ENCODE measurements around the gene CLCF1. TPM values are rescaled to one million over a fixed set of nuclear protein-coding genes. Genes with fewer than 3 reads are reported as not detected.

Gene CLCF1
- total and polyA plus RNA-seq, 5 donors from 2014 or later = 0.10 to 3.0 (median 0.42) TPM

- DNase-seq (no peak), ATAC-seq (ENCODE audit: low read depth in 2 of 2) (no peak)
- H3K4me1 Mint-ChIP-seq = peaks cover 0 to 17% (median 6%) of the 10 kb centered on the region in 4 donors
- peak overlapping the region in 1 of 3 donors; percentile 38 for H3K27ac Mint-ChIP-seq
- Histone ChIP-seq H3K27me3 (ENCODE audit: control insufficient read depth, insufficient read depth, low read length) (no peaks in the 10 kb centered on the region), H3K4me3 (ENCODE audit: low read depth, low read length) (no peak overlapping the region), H3K36me3 (ENCODE audit: control insufficient read depth, insufficient read depth, low read length) (no peaks in the 10 kb centered on the region), H3K4me1 (ENCODE audit: control insufficient read depth, insufficient read depth, low read length, poor library complexity, severe bottlenecking) (peaks cover 10% of the 10 kb centered on the region), H3K9me3 (ENCODE audit: control insufficient read depth in 2 of 2, low read length in 2 of 2) (no peaks in the 10 kb centered on the region), H3K27ac (ENCODE audit: insufficient read depth, low read length, poor library complexity, severe bottlenecking) (no peak overlapping the region)
- peaks cover 30% of the 10 kb centered on the region for H3K27me3 Mint-ChIP-seq
- H3K36me3 Mint-ChIP-seq = no peaks in the 10 kb centered on the region
- peaks cover 0 to 2% (median 0%) of the 10 kb centered on the region in 7 donors for H3K9me3 Mint-ChIP-seq
- no peak overlapping the region for H3K4me3 Mint-ChIP-seq
These were observed 6.0 kb upstream of the CLCF1 start for GRCh38 chr11:67379061-67380058.

- H3K9me3 Mint-ChIP-seq = peaks cover 0 to 2% (median 0%) of the 10 kb centered on the region in 7 donors
- H3K27ac Mint-ChIP-seq = no peak overlapping the region
- H3K4me1 Mint-ChIP-seq = peaks cover 0 to 22% (median 12%) of the 10 kb centered on the region in 4 donors
- no peaks in the 10 kb centered on the region for H3K27me3 ChIP-seq (ENCODE audit: control insufficient read depth, insufficient read depth, low read length)
- H3K9me3 ChIP-seq (ENCODE audit: control insufficient read depth in 2 of 2, low read length in 2 of 2) = no peaks in the 10 kb centered on the region
- H3K4me1 ChIP-seq (ENCODE audit: control insufficient read depth, insufficient read depth, low read length, poor library complexity, severe bottlenecking) = peaks cover 18% of the 10 kb centered on the region
- H3K36me3 Mint-ChIP-seq = no peaks in the 10 kb centered on the region
- ATAC-seq (ENCODE audit: low read depth in 2 of 2) = no peak
- no peak overlapping the region for H3K4me3 ChIP-seq (ENCODE audit: low read depth, low read length)
- DNase-seq = no peak
- no peak overlapping the region for H3K4me3 Mint-ChIP-seq
- no peak overlapping the region for H3K27ac ChIP-seq (ENCODE audit: insufficient read depth, low read length, poor library complexity, severe bottlenecking)
- no peaks in the 10 kb centered on the region for H3K36me3 ChIP-seq (ENCODE audit: control insufficient read depth, insufficient read depth, low read length)
- peaks cover 35% of the 10 kb centered on the region for H3K27me3 Mint-ChIP-seq
These were observed 5.1 kb upstream of the CLCF1 start for GRCh38 chr11:67378544-67378943.

GRCh38 chr11:67376873-67377808 lies 3.7 kb upstream of the CLCF1 start:
- no peak for ATAC-seq (ENCODE audit: low read depth in 2 of 2)
- DNase-seq = no peak
- H3K36me3 ChIP-seq (ENCODE audit: control insufficient read depth, insufficient read depth, low read length) = no peaks in the 10 kb centered on the region
- peaks cover 24% of the 10 kb centered on the region for H3K4me1 ChIP-seq (ENCODE audit: control insufficient read depth, insufficient read depth, low read length, poor library complexity, severe bottlenecking)
- Mint-ChIP-seq H3K4me3 (peak overlapping the region in 1 of 4 donors; percentile 44), H3K27ac (peak overlapping the region in 2 of 3 donors; percentile 32 to 88), H3K36me3 (no peaks in the 10 kb centered on the region), H3K9me3 (peaks cover 0 to 3% (median 0%) of the 10 kb centered on the region in 7 donors), H3K27me3 (peaks cover 32% of the 10 kb centered on the region), H3K4me1 (peaks cover 0 to 16% (median 10%) of the 10 kb centered on the region in 4 donors)
- H3K4me3 ChIP-seq (ENCODE audit: low read depth, low read length) = no peak overlapping the region
- no peaks in the 10 kb centered on the region for H3K27me3 ChIP-seq (ENCODE audit: control insufficient read depth, insufficient read depth, low read length)
- no peaks in the 10 kb centered on the region for H3K9me3 ChIP-seq (ENCODE audit: control insufficient read depth in 2 of 2, low read length in 2 of 2)
- no peak overlapping the region for H3K27ac ChIP-seq (ENCODE audit: insufficient read depth, low read length, poor library complexity, severe bottlenecking)

- DNase-seq (no peak), ATAC-seq (ENCODE audit: low read depth in 2 of 2) (no peak)
- Mint-ChIP-seq H3K27me3 (peaks cover 38% of the 10 kb centered on the region), H3K36me3 (no peaks in the 10 kb centered on the region), H3K27ac (peak overlapping the region in 2 of 3 donors; percentile 69 to 88), H3K9me3 (peaks cover 0 to 3% (median 0%) of the 10 kb centered on the region in 7 donors), H3K4me3 (peak overlapping the region in 2 of 4 donors; percentile 33 to 44), H3K4me1 (peaks cover 0 to 24% (median 15%) of the 10 kb centered on the region in 4 donors)
- Histone ChIP-seq H3K4me3 (ENCODE audit: low read depth, low read length) (no peak overlapping the region), H3K27me3 (ENCODE audit: control insufficient read depth, insufficient read depth, low read length) (no peaks in the 10 kb centered on the region), H3K4me1 (ENCODE audit: control insufficient read depth, insufficient read depth, low read length, poor library complexity, severe bottlenecking) (peaks cover 33% of the 10 kb centered on the region), H3K27ac (ENCODE audit: insufficient read depth, low read length, poor library complexity, severe bottlenecking) (no peak overlapping the region), H3K36me3 (ENCODE audit: control insufficient read depth, insufficient read depth, low read length) (no peaks in the 10 kb centered on the region), H3K9me3 (ENCODE audit: control insufficient read depth in 2 of 2, low read length in 2 of 2) (no peaks in the 10 kb centered on the region)
These were observed 2.8 kb upstream of the CLCF1 start for GRCh38 chr11:67376063-67376820.

- DNase-seq = no peak
- Histone ChIP-seq H3K27me3 (ENCODE audit: control insufficient read depth, insufficient read depth, low read length) (no peaks in the 10 kb centered on the region), H3K4me3 (ENCODE audit: low read depth, low read length) (no peak overlapping the region), H3K9me3 (ENCODE audit: control insufficient read depth in 2 of 2, low read length in 2 of 2) (no peaks in the 10 kb centered on the region), H3K4me1 (ENCODE audit: control insufficient read depth, insufficient read depth, low read length, poor library complexity, severe bottlenecking) (peaks cover 38% of the 10 kb centered on the region), H3K27ac (ENCODE audit: insufficient read depth, low read length, poor library complexity, severe bottlenecking) (no peak overlapping the region), H3K36me3 (ENCODE audit: control insufficient read depth, insufficient read depth, low read length) (no peaks in the 10 kb centered on the region)
- peak overlapping the region in 3 of 4 donors; percentile 32 to 38 (median 33) for H3K4me3 Mint-ChIP-seq
- no peak overlapping the region for H3K27ac Mint-ChIP-seq
- peaks cover 46% of the 10 kb centered on the region for H3K27me3 Mint-ChIP-seq
- no peak for ATAC-seq (ENCODE audit: low read depth in 2 of 2)
- H3K36me3 Mint-ChIP-seq = no peaks in the 10 kb centered on the region
- peaks cover 0 to 3% (median 0%) of the 10 kb centered on the region in 7 donors for H3K9me3 Mint-ChIP-seq
- H3K4me1 Mint-ChIP-seq = peaks cover 0 to 28% (median 18%) of the 10 kb centered on the region in 4 donors
These were observed 2.1 kb upstream of the CLCF1 start for GRCh38 chr11:67375320-67376055.

GRCh38 chr11:67374571-67375281 lies 1.3 kb upstream of the CLCF1 start:
- no peak overlapping the region for H3K27ac ChIP-seq (ENCODE audit: insufficient read depth, low read length, poor library complexity, severe bottlenecking)
- H3K36me3 ChIP-seq (ENCODE audit: control insufficient read depth, insufficient read depth, low read length) = no peaks in the 10 kb centered on the region
- Mint-ChIP-seq H3K27ac (peak overlapping the region in 2 of 3 donors; percentile 79 to 84), H3K27me3 (peaks cover 48% of the 10 kb centered on the region), H3K9me3 (peaks cover 0 to 3% (median 0%) of the 10 kb centered on the region in 7 donors), H3K4me3 (peak overlapping the region; percentile 47 to 97 (median 86)), H3K36me3 (no peaks in the 10 kb centered on the region), H3K4me1 (peaks cover 0 to 33% (median 18%) of the 10 kb centered on the region in 4 donors)
- DNase-seq (no peak), ATAC-seq (ENCODE audit: low read depth in 2 of 2) (no peak)
- H3K4me1 ChIP-seq (ENCODE audit: control insufficient read depth, insufficient read depth, low read length, poor library complexity, severe bottlenecking) = peaks cover 38% of the 10 kb centered on the region
- H3K27me3 ChIP-seq (ENCODE audit: control insufficient read depth, insufficient read depth, low read length) = no peaks in the 10 kb centered on the region
- H3K9me3 ChIP-seq (ENCODE audit: control insufficient read depth in 2 of 2, low read length in 2 of 2) = no peaks in the 10 kb centered on the region
- no peak overlapping the region for H3K4me3 ChIP-seq (ENCODE audit: low read depth, low read length)
